HG03280 (cell line): ENCODE results near the gene FAM118A.
"Not testable (repeated sequence)": the region's sequence is repeated elsewhere in the genome, so short reads cannot be mapped to it uniquely, and the experiment has no call there.

Experiments
- ATAC-seq: cut with Tn5 transposase; IDR thresholded peaks from one replicate; pipeline ENCODE4 v1.9.1; 2021; ENCODE audit warnings: mild to moderate bottlenecking, moderate library complexity; ENCODE audit not compliant: unreplicated experiment

The FAM118A gene

DNA sequence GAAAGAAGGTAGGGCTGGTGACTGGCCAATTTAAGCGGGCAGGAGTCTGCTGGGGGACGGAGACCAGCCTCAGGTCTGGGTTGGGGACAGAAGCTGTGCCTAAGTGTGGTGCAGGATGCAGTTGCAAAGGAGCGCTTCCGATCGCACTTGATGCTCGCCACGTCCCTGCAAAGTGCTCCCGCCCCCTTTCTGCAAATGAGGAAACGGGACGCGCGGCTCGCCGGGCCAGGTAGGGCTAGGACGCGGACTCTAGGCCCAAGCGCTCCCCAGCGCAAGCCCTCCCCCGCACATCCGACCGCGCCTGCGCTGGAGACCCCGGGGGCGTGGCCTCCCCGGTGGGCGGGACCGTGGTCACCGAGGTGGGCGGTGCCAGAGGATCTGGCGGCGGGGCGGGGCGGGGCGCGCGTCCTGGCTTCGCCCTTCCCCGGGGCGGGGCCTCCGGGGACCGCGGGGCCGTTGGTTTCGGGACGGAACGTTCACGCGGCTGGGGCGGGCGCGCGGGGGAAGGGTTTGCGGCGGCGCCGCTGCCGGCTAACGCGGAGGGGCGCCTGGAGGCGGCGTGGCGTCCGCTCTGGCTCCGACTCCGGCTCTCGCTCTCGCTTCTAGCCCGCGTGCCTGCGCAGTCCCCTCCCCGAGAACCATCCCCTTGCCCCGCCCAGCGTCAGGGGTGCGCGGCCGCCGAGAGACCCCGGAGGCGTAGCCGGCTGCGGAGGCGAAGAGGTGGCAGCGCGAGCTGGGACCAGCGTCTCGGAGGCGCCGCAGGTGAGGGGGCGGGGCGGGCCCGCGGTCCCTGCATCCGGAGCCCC lies at the start of gene FAM118A:
TSS of gene FAM118A (plus strand) at position 513 of the 806 bp plus-strand sequence. CDS start 12,446 bp downstream, outside the sequence.
- peak; percentile 82 for ATAC-seq

DNA sequence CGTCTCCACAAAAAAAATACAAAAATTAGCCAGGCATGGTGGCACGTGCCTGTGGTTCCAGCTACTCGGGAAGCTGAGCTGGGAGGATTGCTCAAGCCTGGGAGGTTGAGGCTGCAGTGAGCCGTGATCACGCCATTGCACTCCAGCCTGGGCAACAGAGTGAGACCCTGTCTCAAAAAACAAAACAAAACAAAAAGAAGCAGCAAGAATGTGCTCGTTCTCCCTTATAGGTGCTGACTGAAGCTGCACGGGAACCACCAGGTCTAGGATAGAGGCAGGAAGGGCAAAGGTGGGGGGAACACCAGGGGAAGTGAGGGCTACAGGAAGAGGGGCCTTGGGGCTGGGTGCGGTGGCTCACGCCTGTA lies 49.4 kb upstream of the FAM118A start:
- not testable (repeated sequence) for ATAC-seq

DNA sequence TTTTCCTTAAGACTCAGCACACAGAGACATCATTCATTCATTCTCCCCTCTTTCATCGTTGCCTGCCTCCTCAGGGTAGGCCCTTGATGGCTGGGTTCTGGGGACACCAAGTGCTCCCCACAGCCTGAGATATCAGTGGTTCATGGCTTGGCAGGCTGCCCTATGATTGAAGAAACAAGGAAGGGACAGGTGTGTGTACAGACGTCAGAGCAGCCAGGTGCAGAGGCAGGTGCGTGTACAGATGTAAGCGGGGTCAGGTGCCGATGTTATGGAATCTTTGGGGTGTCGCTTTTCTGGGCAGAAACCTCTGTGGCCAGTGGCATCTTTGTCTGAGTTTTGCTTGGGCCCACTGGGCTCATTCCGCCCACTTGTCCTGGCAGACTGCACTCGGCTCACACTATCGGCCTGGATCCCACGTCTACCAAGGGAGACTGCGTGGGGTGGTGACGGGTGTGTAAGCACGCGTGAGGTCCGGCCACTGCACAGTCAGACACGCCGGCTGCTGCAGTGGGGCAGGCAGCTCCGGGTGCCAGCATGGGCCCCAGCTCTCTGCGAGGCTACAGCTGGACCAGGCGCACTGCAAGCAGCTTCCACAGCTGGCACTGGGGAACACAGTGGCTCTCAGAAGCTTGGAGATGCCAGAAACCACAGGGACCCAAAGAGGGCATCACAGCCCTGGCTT lies 48.2 kb upstream of the FAM118A start:
- ATAC-seq, result no peak

DNA sequence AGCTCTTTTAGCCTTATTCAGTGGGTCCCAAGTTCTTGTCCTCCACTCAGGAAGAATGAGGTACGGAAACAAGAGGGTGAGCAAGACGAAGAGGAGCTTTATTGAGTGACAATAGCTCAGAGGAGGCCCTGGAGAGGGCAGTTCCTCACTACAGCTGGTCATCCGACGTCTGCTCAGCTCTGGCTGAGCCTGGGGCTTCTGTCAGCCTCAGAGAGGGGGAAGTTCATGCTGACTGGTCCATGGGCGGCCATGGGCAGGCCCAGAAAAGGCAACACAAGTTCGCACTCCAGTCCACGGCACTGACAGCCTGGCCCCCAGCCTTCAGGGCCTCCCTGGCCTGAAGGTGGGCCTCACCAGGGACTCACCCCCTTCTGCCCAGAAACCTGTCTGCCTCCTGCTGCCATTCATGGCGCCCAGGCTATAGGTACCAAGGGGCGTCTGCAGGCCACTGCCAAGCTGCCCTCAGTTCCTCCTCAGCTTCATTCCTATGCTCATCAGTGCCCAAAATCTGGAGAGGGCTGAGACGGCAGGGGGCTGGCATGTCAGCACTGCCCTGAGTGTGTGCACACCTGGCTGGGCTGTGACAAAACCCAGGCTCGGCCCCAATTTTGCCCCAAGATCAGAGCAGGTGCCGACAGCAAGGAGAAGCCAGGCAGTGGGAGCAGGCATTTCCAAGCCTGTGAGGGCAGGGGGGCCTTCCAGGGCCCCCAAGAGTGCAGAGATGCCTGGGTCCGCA lies 47.4 kb upstream of the FAM118A start:
- ATAC-seq, result no peak

DNA sequence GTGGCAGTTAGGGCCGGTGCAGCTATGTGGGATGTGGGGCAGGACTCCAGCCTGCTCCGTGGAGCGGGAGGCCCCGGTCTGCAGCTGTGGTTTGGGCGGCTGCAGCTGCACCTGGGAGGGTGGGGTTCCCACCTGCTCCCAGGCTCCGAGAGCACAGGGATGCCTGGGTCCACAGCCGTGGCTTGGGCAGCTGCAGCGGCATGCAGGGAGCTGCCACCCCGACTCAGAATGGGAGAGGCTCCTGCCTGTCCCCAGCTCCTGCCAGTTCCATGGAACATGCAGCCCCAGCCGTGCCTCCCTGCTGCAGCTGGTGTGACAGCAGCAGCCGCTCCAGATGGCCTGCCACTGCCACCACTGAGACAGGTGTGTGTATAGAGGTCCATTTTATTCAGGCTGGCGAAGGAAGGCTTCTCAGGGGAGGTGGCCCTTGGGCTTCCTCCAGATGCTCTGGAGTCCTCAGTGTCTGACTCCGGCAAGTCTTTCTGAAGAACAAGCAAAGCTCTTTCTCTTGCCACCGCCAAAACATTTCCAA lies 46.7 kb upstream of the FAM118A start:
- ATAC-seq, result peak; percentile 49

DNA sequence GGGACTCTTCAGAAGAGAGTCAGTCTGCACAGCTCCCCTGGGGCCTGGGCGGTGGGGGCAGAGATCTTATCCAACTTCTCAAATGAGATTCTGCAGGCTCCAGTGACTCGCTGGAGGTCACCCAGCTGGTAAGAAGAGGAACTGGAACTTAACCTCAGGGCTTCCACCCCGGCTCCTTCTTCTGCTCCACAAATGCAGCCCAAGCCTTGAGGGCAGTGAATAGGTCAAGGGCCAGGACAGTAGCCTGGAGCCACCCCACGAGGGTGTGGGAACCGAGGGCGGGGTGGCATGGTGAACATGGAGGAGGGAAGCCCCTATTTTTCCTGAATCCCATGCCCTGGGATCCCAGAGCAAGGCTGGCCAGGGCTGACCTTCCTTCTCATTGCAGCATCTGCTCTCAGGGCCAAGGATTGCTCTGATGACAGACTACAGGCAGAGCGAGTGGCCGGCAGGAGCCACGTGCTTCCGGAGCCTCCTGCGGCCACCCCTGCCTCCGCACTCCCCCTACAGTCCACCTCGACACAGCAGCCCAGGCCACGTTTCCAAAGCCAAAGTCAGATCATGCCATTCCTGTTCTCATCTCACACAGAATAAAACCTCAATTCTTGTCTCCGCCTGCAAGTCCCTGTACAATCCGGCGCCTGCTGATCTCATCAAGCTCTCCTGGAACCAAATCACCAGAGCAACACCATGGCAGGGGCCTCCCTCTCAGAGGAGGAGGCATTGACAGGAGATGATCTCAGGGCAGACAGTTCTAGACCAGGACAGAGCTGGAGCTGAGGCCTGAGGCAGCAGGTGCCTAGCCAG lies 46.1 kb upstream of the FAM118A start:
- peak; percentile 71 for ATAC-seq

DNA sequence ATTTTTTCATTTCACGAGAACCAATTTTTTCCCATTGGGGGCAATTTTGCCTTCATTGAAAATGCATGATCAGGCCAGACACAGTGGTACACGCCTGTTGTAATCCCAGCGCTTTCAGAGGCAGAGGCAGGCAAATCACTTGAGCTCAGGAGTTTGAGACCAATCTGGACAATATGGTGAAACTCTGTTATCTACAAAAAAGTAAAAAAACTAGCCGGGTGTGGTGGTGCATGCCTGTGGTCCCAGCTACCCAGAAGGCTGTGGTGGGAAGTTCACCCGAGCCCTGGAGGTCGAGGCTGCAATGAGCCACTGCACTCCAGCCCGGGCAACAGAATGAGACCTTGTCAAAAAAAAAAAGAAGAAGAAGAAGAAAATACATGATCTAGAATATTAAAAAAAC lies 44.2 kb upstream of the FAM118A start:
- no peak for ATAC-seq

DNA sequence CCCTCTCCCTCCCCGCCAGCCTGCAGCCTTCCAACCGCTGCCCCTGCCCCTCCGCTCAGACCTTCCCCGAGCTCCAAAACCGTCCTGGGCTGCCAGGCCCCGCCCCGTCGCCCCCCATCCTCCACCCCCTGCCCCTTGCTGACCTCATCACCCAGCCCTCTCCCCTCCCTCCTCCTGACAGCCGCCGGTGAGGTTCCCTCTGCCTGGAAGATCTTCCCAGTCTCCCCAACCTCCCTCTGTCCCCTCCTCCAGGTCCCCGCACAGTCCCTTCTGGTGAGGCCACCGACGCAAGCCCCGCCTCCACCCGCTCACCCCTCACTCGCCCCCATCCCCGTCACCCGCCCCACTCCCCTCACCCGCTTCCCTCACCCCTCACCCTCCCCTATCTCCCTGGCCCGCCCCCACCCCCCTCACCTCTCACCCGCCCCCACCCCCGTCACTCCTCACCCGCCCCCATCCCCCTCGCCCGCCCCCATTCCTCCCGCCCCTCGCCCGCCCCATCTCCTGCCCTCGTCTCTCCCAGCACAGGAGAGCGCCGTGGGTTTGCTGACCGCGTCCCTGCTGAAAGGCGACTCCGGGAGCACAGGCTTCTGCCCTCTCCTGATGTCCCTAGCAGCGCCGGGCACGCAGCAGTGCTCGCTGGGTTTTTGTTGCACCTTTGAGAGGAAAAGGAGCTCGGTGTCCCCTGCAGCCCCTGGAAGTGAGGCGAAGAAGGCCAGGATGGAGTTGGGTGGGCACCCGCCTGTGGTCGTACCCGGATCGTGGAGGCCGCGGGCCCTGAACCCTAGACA lies 41.4 kb upstream of the FAM118A start:
- no peak for ATAC-seq

DNA sequence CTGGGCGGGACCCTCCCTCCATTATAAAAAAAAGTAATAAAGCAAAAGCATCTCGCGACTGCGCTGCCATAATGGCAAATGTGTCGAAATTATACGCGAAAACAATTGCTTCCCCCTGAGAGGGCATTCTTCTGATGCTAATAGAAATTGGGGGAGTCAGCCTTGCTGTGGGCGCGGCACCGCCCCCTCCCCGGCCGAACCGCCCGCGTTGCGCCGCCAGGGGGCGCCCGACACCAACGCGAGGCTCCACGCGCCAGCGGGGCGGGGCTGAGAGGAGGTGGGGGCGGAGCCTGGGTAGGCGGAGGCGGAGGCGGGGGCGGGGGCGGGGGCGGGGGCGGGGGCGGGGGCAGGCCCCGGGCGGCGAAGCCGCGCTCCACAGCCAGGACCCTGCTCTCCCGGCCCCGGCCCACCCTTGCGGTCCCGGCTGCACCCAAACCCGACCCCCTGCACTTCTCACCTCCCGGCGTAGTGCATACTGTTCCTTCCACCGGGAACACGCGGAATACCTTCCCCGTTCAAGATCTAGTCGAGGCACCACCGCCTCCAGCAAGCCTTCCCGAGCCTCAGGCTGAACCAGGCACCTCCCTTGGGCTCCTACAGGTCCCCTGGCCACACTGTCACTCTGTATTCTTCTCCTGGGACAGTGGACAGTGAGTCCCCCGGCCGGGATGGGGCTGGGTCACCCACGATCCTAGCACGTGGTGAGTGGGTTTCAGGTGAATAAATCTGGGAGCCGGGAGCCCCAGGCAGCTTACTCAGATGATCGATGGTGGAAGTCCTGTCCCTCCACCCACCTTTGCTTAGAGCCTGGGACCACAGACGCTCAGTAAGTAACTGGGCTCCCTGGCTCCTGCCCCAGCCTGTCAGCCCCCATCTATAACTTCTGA lies 40.5 kb upstream of the FAM118A start:
- ATAC-seq, result peak; percentile 81

DNA sequence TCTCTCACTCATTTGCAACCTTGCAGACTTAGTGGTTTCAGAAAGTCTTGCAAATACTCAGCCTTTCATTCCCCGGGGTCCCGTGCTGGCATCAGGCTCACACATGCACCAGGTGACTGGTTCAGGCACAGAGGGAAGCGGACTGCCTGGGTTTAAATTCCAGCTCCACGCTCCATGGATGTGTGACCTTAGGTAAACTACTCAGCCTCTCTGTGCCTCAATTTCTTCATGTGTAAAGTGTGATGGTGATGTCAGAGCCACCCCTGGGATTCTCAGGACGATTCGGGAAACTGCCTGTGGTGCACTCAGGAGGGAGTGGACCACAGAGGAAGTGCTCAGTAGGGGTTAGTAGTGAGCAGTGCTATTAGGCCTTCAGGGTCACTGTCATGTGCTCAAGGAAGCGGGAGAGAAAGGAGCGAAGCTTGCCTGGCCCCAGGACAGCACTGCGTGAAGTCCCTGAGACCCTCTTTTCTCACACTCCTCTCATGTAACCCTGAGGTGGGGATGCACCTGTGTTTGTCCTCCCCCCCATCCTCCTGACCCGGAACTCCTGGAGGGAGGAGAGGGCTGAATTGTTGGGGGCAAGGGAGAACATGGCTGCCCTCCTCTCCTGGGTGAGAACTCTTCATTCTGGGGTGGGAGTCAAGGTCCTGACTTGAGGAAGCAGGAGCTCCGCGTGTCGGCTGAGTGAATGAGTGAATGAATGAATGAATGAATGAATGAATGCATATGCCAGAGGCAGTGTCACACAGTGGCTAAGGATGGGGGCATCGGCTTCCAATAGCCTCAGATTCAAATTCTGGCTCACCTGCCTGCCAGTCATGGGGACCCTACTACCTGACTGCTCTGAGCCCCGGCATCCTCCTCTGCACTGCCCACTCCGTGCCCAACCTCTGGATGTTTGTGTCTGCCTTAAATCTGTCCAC lies 39.4 kb upstream of the FAM118A start:
- no peak for ATAC-seq

DNA sequence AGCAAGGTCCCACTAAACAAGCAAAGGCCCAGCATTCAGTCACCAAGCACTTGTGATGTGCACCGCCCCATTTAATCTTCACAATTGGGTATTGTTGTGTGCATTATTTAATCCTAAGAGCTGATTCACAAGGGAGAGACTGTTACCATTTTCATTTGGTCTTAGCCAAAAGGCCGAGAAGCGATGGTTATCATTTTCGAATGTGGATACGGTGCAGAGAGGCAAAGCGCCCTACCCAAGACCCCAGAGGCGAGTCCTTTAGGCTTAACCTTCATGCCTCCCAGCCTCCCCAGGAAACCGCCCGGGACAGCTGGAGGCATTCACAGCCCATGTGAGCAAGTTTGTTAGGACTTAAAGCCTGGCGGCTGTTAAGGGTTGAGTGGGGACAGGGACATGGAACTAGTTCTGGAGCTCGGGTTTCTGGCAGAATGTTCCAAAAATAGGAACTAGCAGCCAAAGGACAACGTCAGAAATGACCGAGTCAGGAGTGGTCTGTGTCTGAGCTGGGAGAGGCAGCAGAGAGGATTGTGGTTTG lies 38.0 kb upstream of the FAM118A start:
- ATAC-seq, result no peak

DNA sequence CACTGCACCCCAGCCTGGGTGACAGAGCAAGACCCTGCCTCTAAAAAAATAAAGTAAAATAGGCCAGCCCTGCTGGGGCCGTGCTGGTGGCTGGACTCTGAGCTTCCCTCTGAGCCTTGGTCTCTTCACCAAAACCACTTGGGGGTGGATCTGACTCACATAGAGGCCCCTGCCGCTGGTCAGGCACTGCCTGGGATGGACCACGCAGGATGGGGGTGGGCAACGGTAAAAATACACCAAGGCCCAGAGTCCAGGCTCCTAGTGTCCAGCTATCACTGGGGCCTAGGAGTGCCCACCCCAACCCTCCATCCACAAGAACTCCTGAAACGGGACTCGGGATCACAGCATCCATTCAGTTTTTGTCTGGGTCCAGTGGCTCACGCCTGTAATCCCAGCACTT lies 37.2 kb upstream of the FAM118A start:
- ATAC-seq, result no peak

DNA sequence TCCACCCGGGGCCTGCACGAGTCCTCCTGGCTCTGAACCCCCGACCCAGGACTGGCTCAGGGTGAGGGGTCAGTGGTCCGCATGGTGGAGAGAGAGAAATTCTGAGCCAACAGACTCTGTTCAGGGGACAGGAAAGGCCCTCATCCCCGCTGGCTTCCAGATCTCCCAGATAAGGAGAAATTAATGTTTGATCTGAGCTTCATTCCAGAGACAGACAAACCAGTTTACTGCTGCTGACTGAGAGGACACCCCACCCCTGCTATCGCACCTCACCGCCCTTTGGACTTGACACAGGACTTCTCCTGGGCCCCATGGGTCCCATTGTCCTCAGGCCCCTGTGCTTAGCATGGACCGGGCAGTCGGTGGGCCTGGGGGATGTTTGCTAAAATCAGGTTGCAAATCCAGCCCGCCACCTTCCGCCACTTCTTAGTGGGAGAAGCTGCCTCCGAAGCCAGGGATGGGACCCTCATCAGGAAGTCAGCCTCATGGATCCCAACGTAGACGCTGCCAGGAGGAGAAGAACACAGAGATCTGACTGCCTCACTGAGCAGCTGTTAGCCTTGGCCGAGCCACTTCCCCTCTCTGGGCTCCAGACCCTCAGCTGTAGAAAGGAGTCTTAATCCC lies 36.2 kb upstream of the FAM118A start:
- ATAC-seq, result no peak

DNA sequence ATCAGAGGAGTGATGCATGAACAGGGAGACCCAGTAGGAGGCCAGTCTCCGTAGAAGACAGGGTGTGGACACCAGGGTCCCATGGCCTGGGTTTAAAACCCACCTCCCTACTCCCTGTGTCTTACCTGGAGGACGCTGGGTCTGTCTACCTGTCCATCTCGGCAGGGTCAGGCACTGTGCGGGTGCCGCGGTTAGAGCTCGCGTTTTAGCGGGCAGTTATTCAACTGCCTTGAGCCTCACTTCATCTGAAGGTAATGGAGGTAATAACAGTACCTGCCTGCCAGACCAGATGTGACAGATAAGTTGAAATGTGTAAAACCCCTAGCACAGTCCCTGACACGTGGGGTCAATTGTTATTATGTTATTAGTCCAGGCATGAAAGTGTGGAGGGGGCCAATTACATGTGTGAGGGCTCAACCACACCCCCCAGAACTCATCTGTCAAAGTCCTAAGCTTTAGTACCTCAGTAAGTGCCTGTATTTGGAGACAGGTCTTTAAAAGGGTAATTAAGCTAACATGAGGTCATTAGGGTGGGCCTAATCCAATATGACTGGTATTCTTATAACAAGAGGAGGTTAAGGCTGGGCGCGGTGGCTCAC lies 33.1 kb upstream of the FAM118A start:
- ATAC-seq, result no peak

DNA sequence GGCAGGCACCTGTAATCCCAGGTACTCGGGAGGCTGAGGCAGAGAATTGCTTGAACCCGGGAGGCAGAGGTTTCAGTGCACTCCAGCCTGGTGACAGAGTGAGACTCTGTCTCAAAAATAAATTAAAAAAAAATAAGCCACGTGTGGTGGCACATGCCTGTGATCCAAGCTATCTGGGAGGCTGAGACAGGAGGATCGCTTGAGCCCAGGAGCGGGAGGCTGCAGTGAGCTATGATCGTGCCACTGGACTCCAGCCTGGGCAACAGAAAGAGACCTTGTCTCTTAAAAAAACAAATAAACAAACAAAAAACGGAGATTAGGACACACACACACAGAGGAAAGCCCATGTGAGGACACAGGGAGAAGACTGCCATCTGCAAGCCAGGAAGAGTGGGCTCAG lies 32.0 kb upstream of the FAM118A start:
- not testable (repeated sequence) for ATAC-seq

DNA sequence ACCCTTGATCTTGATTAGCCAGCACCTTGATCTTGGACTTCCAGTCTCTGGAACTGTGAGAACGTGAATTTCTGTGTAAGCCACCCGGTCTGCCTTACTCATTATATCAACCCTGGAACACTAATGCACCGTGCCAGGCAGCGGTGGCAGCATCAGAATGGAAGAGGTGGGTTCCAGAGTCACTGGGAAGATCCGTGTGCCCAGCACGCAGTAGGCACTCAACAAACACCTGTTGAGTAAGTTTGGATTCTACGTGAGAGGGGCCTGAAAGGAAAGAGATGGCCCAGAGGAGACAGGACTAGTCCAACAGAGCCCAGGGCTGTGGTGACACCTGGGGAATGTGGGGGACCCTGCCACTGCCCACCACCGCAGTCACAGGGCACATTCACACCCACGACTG lies 31.6 kb upstream of the FAM118A start:
- no peak for ATAC-seq

DNA sequence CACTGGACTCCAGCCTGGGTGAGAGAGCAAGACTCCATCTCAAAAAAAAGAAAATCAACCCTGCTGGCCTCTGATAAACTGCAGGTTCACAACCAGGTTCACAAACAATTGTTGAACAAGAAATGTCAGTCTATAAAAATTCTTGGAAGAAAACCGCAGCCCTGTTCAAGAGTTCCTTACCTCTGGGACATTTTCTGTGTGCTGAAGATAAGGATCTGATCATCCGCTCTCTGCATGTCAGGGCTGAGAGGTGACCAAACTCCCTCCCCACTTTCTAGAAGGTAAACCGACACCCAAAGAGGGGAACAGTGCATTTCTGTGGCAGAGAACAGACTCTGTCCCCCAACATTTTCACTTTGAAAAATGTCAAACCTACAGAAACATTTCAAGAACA lies 29.1 kb upstream of the FAM118A start:
- no peak for ATAC-seq
